ENCODE results near the gene SMAD5.

- TF ChIP-seq, protein P1, sequence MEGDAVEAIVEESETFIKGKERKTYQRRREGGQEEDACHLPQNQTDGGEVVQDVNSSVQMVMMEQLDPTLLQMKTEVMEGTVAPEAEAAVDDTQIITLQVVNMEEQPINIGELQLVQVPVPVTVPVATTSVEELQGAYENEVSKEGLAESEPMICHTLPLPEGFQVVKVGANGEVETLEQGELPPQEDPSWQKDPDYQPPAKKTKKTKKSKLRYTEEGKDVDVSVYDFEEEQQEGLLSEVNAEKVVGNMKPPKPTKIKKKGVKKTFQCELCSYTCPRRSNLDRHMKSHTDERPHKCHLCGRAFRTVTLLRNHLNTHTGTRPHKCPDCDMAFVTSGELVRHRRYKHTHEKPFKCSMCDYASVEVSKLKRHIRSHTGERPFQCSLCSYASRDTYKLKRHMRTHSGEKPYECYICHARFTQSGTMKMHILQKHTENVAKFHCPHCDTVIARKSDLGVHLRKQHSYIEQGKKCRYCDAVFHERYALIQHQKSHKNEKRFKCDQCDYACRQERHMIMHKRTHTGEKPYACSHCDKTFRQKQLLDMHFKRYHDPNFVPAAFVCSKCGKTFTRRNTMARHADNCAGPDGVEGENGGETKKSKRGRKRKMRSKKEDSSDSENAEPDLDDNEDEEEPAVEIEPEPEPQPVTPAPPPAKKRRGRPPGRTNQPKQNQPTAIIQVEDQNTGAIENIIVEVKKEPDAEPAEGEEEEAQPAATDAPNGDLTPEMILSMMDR (conservative IDR thresholded peaks at IDR 0.05): no peak
- TF ChIP-seq ZFX (IDR thresholded peaks at IDR 0.05): no peak
These were observed 47.9 kb upstream of the SMAD5 start for GRCh38 chr5:136084698-136085097.
